GM15510 (cell line): ENCODE data around the gene MRPL36.

Experiments
- POLR2A ChIP-seq: IDR thresholded peaks from 3 replicates; pipeline ENCODE4 v1.6.1; 2011; ENCODE audit warnings: borderline replicate concordance; ENCODE audit not compliant: insufficient read length; ENCODE audit errors: extremely low read depth

Gene MRPL36

GRCh38 chr5:1834721-1835429 is 35.2 kb upstream of the MRPL36 start:
- TF ChIP-seq POLR2A: no peak

GRCh38 chr5:1834022-1834551 is 34.5 kb upstream of the MRPL36 start:
- no peak for TF ChIP-seq POLR2A

GRCh38 chr5:1833264-1834021 is 33.8 kb upstream of the MRPL36 start:
- TF ChIP-seq POLR2A: no peak

GRCh38 chr5:1832511-1833250 is 33.0 kb upstream of the MRPL36 start:
- no peak for TF ChIP-seq POLR2A

GRCh38 chr5:1831677-1832313 is 32.2 kb upstream of the MRPL36 start:
- TF ChIP-seq POLR2A: no peak

- no peak for TF ChIP-seq POLR2A
Observed at GRCh38 chr5:1831257-1831656, 31.6 kb upstream of the MRPL36 start.

- no peak for TF ChIP-seq POLR2A
Observed at GRCh38 chr5:1830571-1831228, 31.1 kb upstream of the MRPL36 start.

GRCh38 chr5:1827886-1828397 is 28.3 kb upstream of the MRPL36 start:
- no peak for TF ChIP-seq POLR2A

- TF ChIP-seq POLR2A: no peak
Observed at GRCh38 chr5:1827025-1827885, 27.6 kb upstream of the MRPL36 start.

- TF ChIP-seq POLR2A: no peak
Observed at GRCh38 chr5:1826235-1826980, 26.8 kb upstream of the MRPL36 start.

- TF ChIP-seq POLR2A: no peak
Observed at GRCh38 chr5:1824903-1825841, 25.5 kb upstream of the MRPL36 start.
